Body of pancreas (tissue), 4 donors: ENCODE measurements around the gene RFTN1. TPM values are rescaled to one million over a fixed set of nuclear protein-coding genes. Genes with fewer than 3 reads are reported as not detected.

Experiments
- ATAC-seq: fragments of 150-250 bp; one replicate; pipeline ENCODE4 v1.9.1; 2016
- DNase-seq, 4 donors: peaks; one replicate each; pipeline ENCODE4 v3.0.0-alpha.2; 2019
- H3K27ac ChIP-seq, 4 donors: fragments of 200-600 bp; sonication (generic); 1 replicate in 3 of 4; 2 replicates in 1 of 4; pipeline versions ENCODE4 v1.5.1 to v1.6.1; 2016 to 2019; ENCODE audit warnings: mild to moderate bottlenecking in 1 of 4, mixed read lengths in 1 of 4, moderate library complexity in 1 of 4
- H3K27me3 ChIP-seq, 2 donors: fragments of 200-600 bp; sonication (generic); one replicate each; pipeline ENCODE4 v1.6.0; 2016; ENCODE audit warnings: mild to moderate bottlenecking in 1 of 2
- H3K36me3 ChIP-seq, 2 donors: fragments of 200-600 bp; sonication (generic); replicated peaks in 1 of 2; 2 replicates each; pipeline ENCODE4 v1.5.1; 2016; ENCODE audit warnings: low read depth in 2 of 2; ENCODE audit not compliant: insufficient read depth in 1 of 2
- H3K4me1 ChIP-seq: fragments of 200-600 bp; sonication (generic); one replicate; pipeline ENCODE4 v1.6.0; 2016
- H3K4me3 ChIP-seq, 2 donors: fragments of 200-600 bp; sonication (generic); 1 replicate in 1 of 2; 2 replicates in 1 of 2; pipeline ENCODE4 v1.5.1; 2016 to 2019
- H3K9me3 ChIP-seq, 3 donors: fragments of 200-600 bp; sonication (generic); 1 replicate in 2 of 3; 2 replicates in 1 of 3; pipeline ENCODE4 v1.5.1; 2016
- CTCF ChIP-seq, 7 experiments: fragments of 450-650 bp in 4 of 7; fragments of 200-600 bp in 3 of 7; sonication (generic) in 3 of 7; IDR thresholded peaks; one replicate each; pipeline ENCODE4 v1.5.1; 2016 to 2019; ENCODE audit warnings: antibody characterized with exemption in 7 of 7
- POLR2A ChIP-seq, 3 donors: fragments of 450-650 bp; IDR thresholded peaks; one replicate each; pipeline ENCODE4 v1.6.1; 2016; ENCODE audit warnings: antibody characterized with exemption in 3 of 3, mild to moderate bottlenecking in 2 of 3
- WGBS, 2 donors: methylation state at CpG; one replicate each; pipeline ENCODE4 v1.1.5; 2017; 5-methylcytosine and 5-hydroxymethylcytosine counted together
- intact Hi-C: fragments of 100-400 bp; cut with DNase I; formaldehyde crosslinking; loops from one replicate; pipeline ENCODE4 v1.15.1; 2023
- total RNA-seq, 2 donors: library from RNA; depleted of rRNA; stranded (reverse); fragments of >200 nt; gene quantifications; one replicate each; pipeline ENCODE4 v1.1.0, GENCODE V29; 2016

Gene RFTN1
- total RNA-seq, 2 donors from 2014 or later: 6.5 to 28.0 TPM

- no peak for ATAC-seq
- no peak for DNase-seq
- no peak overlapping the region for H3K27ac ChIP-seq
- H3K4me3 ChIP-seq: no peak overlapping the region
- H3K9me3 ChIP-seq: no peaks in the 10 kb centered on the region
- intact Hi-C loops: no loop called here
- H3K27me3 ChIP-seq: no peaks in the 10 kb centered on the region
- no peaks in the 10 kb centered on the region for H3K36me3 ChIP-seq
- H3K4me1 ChIP-seq: no peaks in the 10 kb centered on the region
- TF ChIP-seq CTCF (IDR thresholded peaks at IDR 0.05): no peak
- TF ChIP-seq POLR2A (IDR thresholded peaks at IDR 0.05): no peak
Measured at GRCh38 chr3:16361087-16361486, 152.4 kb downstream of the RFTN1 start.

GRCh38 chr3:16359331-16359730 lies 154.2 kb downstream of the RFTN1 start:
- H3K27me3 ChIP-seq: no peaks in the 10 kb centered on the region
- intact Hi-C loops: no loop called here
- H3K36me3 ChIP-seq: no peaks in the 10 kb centered on the region
- no peaks in the 10 kb centered on the region for H3K4me1 ChIP-seq
- no peaks in the 10 kb centered on the region for H3K9me3 ChIP-seq
- TF ChIP-seq CTCF (IDR thresholded peaks at IDR 0.05) (no peak), POLR2A (IDR thresholded peaks at IDR 0.05) (no peak)
- H3K4me3 ChIP-seq: no peak overlapping the region
- DNase-seq (no peak), ATAC-seq (no peak)
- H3K27ac ChIP-seq: no peak overlapping the region
- 65 to 73% methylated on average over 4 of the region's 4 CpGs for WGBS, 2 donors

GRCh38 chr3:16358336-16358735 lies 155.2 kb downstream of the RFTN1 start:
- no peak overlapping the region for H3K27ac ChIP-seq
- DNase-seq: no peak

GRCh38 chr3:16357186-16358121 lies 156.0 kb downstream of the RFTN1 start:
- no peaks in the 10 kb centered on the region for H3K9me3 ChIP-seq
- H3K27me3 ChIP-seq: no peaks in the 10 kb centered on the region
- no peaks in the 10 kb centered on the region for H3K4me1 ChIP-seq
- no peak for DNase-seq
- intact Hi-C loops: no loop called here
- TF ChIP-seq POLR2A (IDR thresholded peaks at IDR 0.05) (no peak), CTCF (IDR thresholded peaks at IDR 0.05) (no peak)
- H3K4me3 ChIP-seq: no peak overlapping the region
- ATAC-seq: no peak
- H3K36me3 ChIP-seq: no peaks in the 10 kb centered on the region
- H3K27ac ChIP-seq: no peak overlapping the region
- WGBS, 2 donors: 69 to 72% methylated on average over 9 of the region's 9 CpGs

More at GRCh38 chr3:16358336-16358735, 155.2 kb downstream of the RFTN1 start:
- Histone ChIP-seq H3K4me3 (no peak overlapping the region), H3K9me3 (no peaks in the 10 kb centered on the region), H3K27me3 (no peaks in the 10 kb centered on the region), H3K36me3 (no peaks in the 10 kb centered on the region), H3K4me1 (no peaks in the 10 kb centered on the region)
- TF ChIP-seq CTCF (IDR thresholded peaks at IDR 0.05) (no peak), POLR2A (IDR thresholded peaks at IDR 0.05) (no peak)
- 77 to 81% methylated on average over 3 of the region's 3 CpGs for WGBS, 2 donors
- no peak for ATAC-seq
- intact Hi-C loops: no loop called here

- WGBS, 2 donors: 88 to 90% methylated on average over 6 of the region's 6 CpGs
- intact Hi-C loops: no loop called here
- Histone ChIP-seq H3K4me1 (no peaks in the 10 kb centered on the region), H3K9me3 (no peaks in the 10 kb centered on the region), H3K4me3 (no peak overlapping the region), H3K27ac (no peak overlapping the region), H3K36me3 (no peaks in the 10 kb centered on the region), H3K27me3 (no peaks in the 10 kb centered on the region)
- TF ChIP-seq CTCF (IDR thresholded peaks at IDR 0.05) (no peak), POLR2A (IDR thresholded peaks at IDR 0.05) (no peak)
- no peak for ATAC-seq
- no peak for DNase-seq
Measured at GRCh38 chr3:16355828-16356227, 157.7 kb downstream of the RFTN1 start.
